Measurements from ENCODE around the gene USP17L18. TPM values are rescaled to one million over a fixed set of nuclear protein-coding genes. Genes with fewer than 3 reads are reported as not detected.
"Not testable (repeated sequence)": the region's sequence is repeated elsewhere in the genome, so short reads cannot be mapped to it uniquely, and the experiment has no call there.

USP17L18 gene
- total and polyA plus RNA-seq, 2 experiments from 2014 or later, result not detected

DNA sequence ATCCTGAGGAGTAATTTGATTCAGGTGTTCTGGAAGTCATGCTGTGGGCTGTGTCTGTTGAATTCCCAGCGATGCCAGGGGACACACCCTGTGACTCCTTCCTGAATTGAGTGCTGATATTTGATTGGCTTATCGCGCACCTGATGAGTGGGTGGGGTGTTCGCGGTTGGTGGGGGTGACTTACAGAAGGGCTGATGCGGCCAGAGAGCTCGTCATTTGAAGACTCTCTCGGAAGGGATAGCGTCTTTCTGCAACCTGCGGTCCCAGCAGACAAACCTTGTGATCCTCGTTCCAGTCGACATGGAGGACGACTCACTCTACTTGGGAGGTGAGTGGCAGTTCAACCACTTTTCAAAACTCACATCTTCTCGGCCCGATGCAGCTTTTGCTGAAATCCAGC lies 14.3 kb upstream of the USP17L18 start, which contains the start of gene USP17L15:
Gene USP17L15, plus strand, starts transcription at position 301 of the 400 bp plus-strand sequence. Its CDS starts 0 bp downstream, at position 301.
- H3K9me3 ChIP-seq (ENCODE audit: low read depth); H4K20me1 ChIP-seq (ENCODE audit: insufficient read depth); H3K36me3 ChIP-seq (ENCODE audit: low read depth); H3K27me3 ChIP-seq (replicated peaks; ENCODE audit: insufficient read depth); DNase-seq; H2AFZ ChIP-seq; H3K79me2 ChIP-seq (ENCODE audit: insufficient read depth); H3K4me2 ChIP-seq (ENCODE audit: unreplicated experiment); H3K27ac ChIP-seq; H3K9me2 ChIP-seq (ENCODE audit: insufficient read depth); H3K9ac ChIP-seq; H3K4me1 ChIP-seq (ENCODE audit: insufficient read depth); H3F3A ChIP-seq (ENCODE audit: insufficient read depth); H3K4me3 ChIP-seq; in situ Hi-C loops (cut with MboI): not testable (repeated sequence)
- no CpG with 5 or more reads among the region's 15 CpGs for WGBS, 2 experiments (ENCODE audit: low coverage in 1 of 2, low lambda C conversion rate in 2 of 2, missing lambda C conversion rate in 2 of 2)

DNA sequence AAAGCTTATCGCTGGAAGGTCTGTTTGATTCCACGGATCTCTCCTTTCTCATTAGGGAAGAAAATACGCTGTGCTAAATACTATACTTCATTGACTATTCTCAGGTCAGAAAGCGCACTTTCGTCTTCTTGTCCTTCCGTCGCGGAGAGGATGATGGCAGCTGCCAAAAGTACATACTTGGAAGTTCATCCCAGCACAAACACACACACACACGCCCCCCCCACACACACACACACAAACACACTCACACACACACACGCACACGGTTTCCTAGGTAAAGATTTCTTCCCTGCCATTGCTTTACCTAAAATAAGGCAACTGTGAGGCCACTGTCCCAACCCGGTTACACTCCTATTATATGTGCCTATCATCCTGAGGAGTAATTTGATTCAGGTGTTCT lies 10.0 kb upstream of the USP17L18 start:
- H3K79me2 ChIP-seq (ENCODE audit: insufficient read depth); H3K4me2 ChIP-seq (ENCODE audit: unreplicated experiment); DNase-seq; H3K4me1 ChIP-seq (ENCODE audit: insufficient read depth); H3K36me3 ChIP-seq (ENCODE audit: low read depth); H2AFZ ChIP-seq; H3F3A ChIP-seq (ENCODE audit: insufficient read depth); H3K27ac ChIP-seq; H3K27me3 ChIP-seq (replicated peaks; ENCODE audit: insufficient read depth); in situ Hi-C loops (cut with MboI); H3K4me3 ChIP-seq; H3K9ac ChIP-seq; H4K20me1 ChIP-seq (ENCODE audit: insufficient read depth); H3K9me2 ChIP-seq (ENCODE audit: insufficient read depth); H3K9me3 ChIP-seq (ENCODE audit: low read depth): not testable (repeated sequence)
- WGBS, 2 experiments (ENCODE audit: low coverage in 1 of 2, low lambda C conversion rate in 2 of 2, missing lambda C conversion rate in 2 of 2), result 40% methylated on average over 3 to 4 of the region's 12 CpGs

DNA sequence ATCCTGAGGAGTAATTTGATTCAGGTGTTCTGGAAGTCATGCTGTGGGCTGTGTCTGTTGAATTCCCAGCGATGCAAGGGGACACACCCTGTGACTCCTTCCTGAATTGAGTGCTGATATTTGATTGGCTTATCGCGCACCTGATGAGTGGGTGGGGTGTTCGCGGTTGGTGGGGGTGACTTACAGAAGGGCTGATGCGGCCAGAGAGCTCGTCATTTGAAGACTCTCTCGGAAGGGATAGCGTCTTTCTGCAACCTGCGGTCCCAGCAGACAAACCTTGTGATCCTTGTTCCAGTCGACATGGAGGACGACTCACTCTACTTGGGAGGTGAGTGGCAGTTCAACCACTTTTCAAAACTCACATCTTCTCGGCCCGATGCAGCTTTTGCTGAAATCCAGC lies 4.9 kb upstream of the USP17L18 start, which contains the start of gene USP17L17:
Gene USP17L17, plus strand, starts transcription at position 301 of the 400 bp plus-strand sequence. Its CDS starts 0 bp downstream, at position 301.
- H2AFZ ChIP-seq; H3K27ac ChIP-seq; H4K20me1 ChIP-seq (ENCODE audit: insufficient read depth); H3K9me2 ChIP-seq (ENCODE audit: insufficient read depth); DNase-seq; H3F3A ChIP-seq (ENCODE audit: insufficient read depth); H3K4me2 ChIP-seq (ENCODE audit: unreplicated experiment); H3K9me3 ChIP-seq (ENCODE audit: low read depth); H3K9ac ChIP-seq; H3K27me3 ChIP-seq (replicated peaks; ENCODE audit: insufficient read depth); in situ Hi-C loops (cut with MboI); H3K36me3 ChIP-seq (ENCODE audit: low read depth); H3K4me1 ChIP-seq (ENCODE audit: insufficient read depth); H3K4me3 ChIP-seq; H3K79me2 ChIP-seq (ENCODE audit: insufficient read depth): not testable (repeated sequence)
- whole genome bisulfite sequencing, 2 experiments (ENCODE audit: low coverage in 1 of 2, low lambda C conversion rate in 2 of 2, missing lambda C conversion rate in 2 of 2), result 61 to 67% methylated on average over 12 of the region's 14 CpGs

DNA sequence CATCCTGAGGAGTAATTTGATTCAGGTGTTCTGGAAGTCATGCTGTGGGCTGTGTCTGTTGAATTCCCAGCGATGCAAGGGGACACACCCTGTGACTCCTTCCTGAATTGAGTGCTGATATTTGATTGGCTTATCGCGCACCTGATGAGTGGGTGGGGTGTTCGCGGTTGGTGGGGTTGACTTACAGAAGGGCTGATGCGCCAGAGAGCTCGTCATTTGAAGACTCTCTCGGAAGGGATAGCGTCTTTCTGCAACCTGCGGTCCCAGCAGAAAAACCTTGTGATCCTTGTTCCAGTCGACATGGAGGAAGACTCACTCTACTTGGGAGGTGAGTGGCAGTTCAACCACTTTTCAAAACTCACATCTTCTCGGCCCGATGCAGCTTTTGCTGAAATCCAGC lies 4.6 kb downstream of the USP17L18 start, which contains the start of gene USP17L19:
Gene USP17L19, plus strand, starts transcription at position 301 of the 400 bp plus-strand sequence. Its CDS starts 0 bp downstream, at position 301.
- H3K9ac ChIP-seq; H3K4me3 ChIP-seq; H3K36me3 ChIP-seq (ENCODE audit: low read depth); H3K9me3 ChIP-seq (ENCODE audit: low read depth); H3K4me2 ChIP-seq (ENCODE audit: unreplicated experiment); DNase-seq; in situ Hi-C loops (cut with MboI); H3K4me1 ChIP-seq (ENCODE audit: insufficient read depth); H2AFZ ChIP-seq; H4K20me1 ChIP-seq (ENCODE audit: insufficient read depth); H3F3A ChIP-seq (ENCODE audit: insufficient read depth); H3K9me2 ChIP-seq (ENCODE audit: insufficient read depth); H3K27me3 ChIP-seq (replicated peaks; ENCODE audit: insufficient read depth); H3K27ac ChIP-seq; H3K79me2 ChIP-seq (ENCODE audit: insufficient read depth): not testable (repeated sequence)
- WGBS, 2 experiments (ENCODE audit: low coverage in 1 of 2, low lambda C conversion rate in 2 of 2, missing lambda C conversion rate in 2 of 2), result no CpG with 5 or more reads among the region's 13 CpGs

DNA sequence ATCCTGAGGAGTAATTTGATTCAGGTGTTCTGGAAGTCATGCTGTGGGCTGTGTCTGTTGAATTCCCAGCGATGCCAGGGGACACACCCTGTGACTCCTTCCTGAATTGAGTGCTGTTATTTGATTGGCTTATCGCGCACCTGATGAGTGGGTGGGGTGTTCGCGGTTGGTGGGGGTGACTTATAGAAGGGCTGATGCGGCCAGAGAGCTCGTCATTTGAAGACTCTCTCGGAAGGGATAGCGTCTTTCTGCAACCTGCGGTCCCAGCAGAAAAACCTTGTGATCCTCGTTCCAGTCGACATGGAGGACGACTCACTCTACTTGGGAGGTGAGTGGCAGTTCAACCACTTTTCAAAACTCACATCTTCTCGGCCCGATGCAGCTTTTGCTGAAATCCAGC lies 9.4 kb downstream of the USP17L18 start, which contains the start of gene USP17L20:
Gene USP17L20, plus strand, starts transcription at position 301 of the 400 bp plus-strand sequence. Its CDS starts 0 bp downstream, at position 301.
- H3K9me3 ChIP-seq (ENCODE audit: low read depth); H3K4me2 ChIP-seq (ENCODE audit: unreplicated experiment); H3K27ac ChIP-seq; H4K20me1 ChIP-seq (ENCODE audit: insufficient read depth); H2AFZ ChIP-seq; H3K4me1 ChIP-seq (ENCODE audit: insufficient read depth); in situ Hi-C loops (cut with MboI); H3K9me2 ChIP-seq (ENCODE audit: insufficient read depth); H3K9ac ChIP-seq; H3K79me2 ChIP-seq (ENCODE audit: insufficient read depth); H3F3A ChIP-seq (ENCODE audit: insufficient read depth); DNase-seq; H3K27me3 ChIP-seq (replicated peaks; ENCODE audit: insufficient read depth); H3K4me3 ChIP-seq; H3K36me3 ChIP-seq (ENCODE audit: low read depth): not testable (repeated sequence)
- WGBS, 2 experiments (ENCODE audit: low coverage in 1 of 2, low lambda C conversion rate in 2 of 2, missing lambda C conversion rate in 2 of 2), result no CpG with 5 or more reads among the region's 15 CpGs

DNA sequence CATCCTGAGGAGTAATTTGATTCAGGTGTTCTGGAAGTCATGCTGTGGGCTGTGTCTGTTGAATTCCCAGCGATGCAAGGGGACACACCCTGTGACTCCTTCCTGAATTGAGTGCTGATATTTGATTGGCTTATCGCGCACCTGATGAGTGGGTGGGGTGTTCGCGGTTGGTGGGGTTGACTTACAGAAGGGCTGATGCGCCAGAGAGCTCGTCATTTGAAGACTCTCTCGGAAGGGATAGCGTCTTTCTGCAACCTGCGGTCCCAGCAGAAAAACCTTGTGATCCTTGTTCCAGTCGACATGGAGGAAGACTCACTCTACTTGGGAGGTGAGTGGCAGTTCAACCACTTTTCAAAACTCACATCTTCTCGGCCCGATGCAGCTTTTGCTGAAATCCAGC lies 14.1 kb downstream of the USP17L18 start, which contains the start of gene USP17L21:
Gene USP17L21, plus strand, starts transcription at position 301 of the 400 bp plus-strand sequence. Its CDS starts 0 bp downstream, at position 301.
- H3K79me2 ChIP-seq (ENCODE audit: insufficient read depth); H3K9me2 ChIP-seq (ENCODE audit: insufficient read depth); H3K27me3 ChIP-seq (replicated peaks; ENCODE audit: insufficient read depth); H3F3A ChIP-seq (ENCODE audit: insufficient read depth); H4K20me1 ChIP-seq (ENCODE audit: insufficient read depth); H3K4me1 ChIP-seq (ENCODE audit: insufficient read depth); H3K4me3 ChIP-seq; H2AFZ ChIP-seq; H3K4me2 ChIP-seq (ENCODE audit: unreplicated experiment); DNase-seq; H3K9ac ChIP-seq; in situ Hi-C loops (cut with MboI); H3K27ac ChIP-seq; H3K36me3 ChIP-seq (ENCODE audit: low read depth); H3K9me3 ChIP-seq (ENCODE audit: low read depth): not testable (repeated sequence)
- WGBS, 2 experiments (ENCODE audit: low coverage in 1 of 2, low lambda C conversion rate in 2 of 2, missing lambda C conversion rate in 2 of 2), result no CpG with 5 or more reads among the region's 13 CpGs

DNA sequence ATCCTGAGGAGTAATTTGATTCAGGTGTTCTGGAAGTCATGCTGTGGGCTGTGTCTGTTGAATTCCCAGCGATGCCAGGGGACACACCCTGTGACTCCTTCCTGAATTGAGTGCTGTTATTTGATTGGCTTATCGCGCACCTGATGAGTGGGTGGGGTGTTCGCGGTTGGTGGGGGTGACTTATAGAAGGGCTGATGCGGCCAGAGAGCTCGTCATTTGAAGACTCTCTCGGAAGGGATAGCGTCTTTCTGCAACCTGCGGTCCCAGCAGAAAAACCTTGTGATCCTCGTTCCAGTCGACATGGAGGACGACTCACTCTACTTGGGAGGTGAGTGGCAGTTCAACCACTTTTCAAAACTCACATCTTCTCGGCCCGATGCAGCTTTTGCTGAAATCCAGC lies 18.9 kb downstream of the USP17L18 start, which contains the start of gene USP17L22:
Gene USP17L22, plus strand, starts transcription at position 301 of the 400 bp plus-strand sequence. Its CDS starts 0 bp downstream, at position 301.
- H3K27me3 ChIP-seq (replicated peaks; ENCODE audit: insufficient read depth); H3K4me1 ChIP-seq (ENCODE audit: insufficient read depth); H3K9me2 ChIP-seq (ENCODE audit: insufficient read depth); H3F3A ChIP-seq (ENCODE audit: insufficient read depth); H3K4me3 ChIP-seq; DNase-seq; H4K20me1 ChIP-seq (ENCODE audit: insufficient read depth); H3K9me3 ChIP-seq (ENCODE audit: low read depth); H3K36me3 ChIP-seq (ENCODE audit: low read depth); H2AFZ ChIP-seq; H3K27ac ChIP-seq; H3K4me2 ChIP-seq (ENCODE audit: unreplicated experiment); in situ Hi-C loops (cut with MboI); H3K79me2 ChIP-seq (ENCODE audit: insufficient read depth); H3K9ac ChIP-seq: not testable (repeated sequence)
- no CpG with 5 or more reads among the region's 15 CpGs for WGBS, 2 experiments (ENCODE audit: low coverage in 1 of 2, low lambda C conversion rate in 2 of 2, missing lambda C conversion rate in 2 of 2)

DNA sequence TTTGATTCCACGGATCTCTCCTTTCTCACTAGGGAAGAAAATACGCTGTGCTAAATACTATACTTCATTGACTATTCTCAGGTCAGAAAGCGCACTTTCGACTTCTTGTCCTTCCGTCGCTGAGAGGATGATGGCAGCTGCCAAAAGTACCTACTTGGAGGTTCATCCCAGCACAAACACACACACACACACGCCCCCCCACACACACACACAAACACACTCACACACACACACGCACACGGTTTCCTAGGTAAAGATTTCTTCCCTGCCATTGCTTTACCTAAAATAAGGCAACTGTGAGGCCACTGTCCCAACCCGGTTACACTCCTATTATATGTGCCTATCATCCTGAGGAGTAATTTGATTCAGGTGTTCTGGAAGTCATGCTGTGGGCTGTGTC lies 23.3 kb downstream of the USP17L18 start:
- H3K9ac ChIP-seq; H3K27ac ChIP-seq; H2AFZ ChIP-seq; DNase-seq; in situ Hi-C loops (cut with MboI); H3K4me2 ChIP-seq (ENCODE audit: unreplicated experiment); H3K9me2 ChIP-seq (ENCODE audit: insufficient read depth); H4K20me1 ChIP-seq (ENCODE audit: insufficient read depth); H3F3A ChIP-seq (ENCODE audit: insufficient read depth); H3K27me3 ChIP-seq (replicated peaks; ENCODE audit: insufficient read depth); H3K79me2 ChIP-seq (ENCODE audit: insufficient read depth); H3K4me1 ChIP-seq (ENCODE audit: insufficient read depth); H3K4me3 ChIP-seq; H3K9me3 ChIP-seq (ENCODE audit: low read depth); H3K36me3 ChIP-seq (ENCODE audit: low read depth): not testable (repeated sequence)
- 60 to 61% methylated on average over 8 of the region's 10 CpGs for WGBS, 2 experiments (ENCODE audit: low coverage in 1 of 2, low lambda C conversion rate in 2 of 2, missing lambda C conversion rate in 2 of 2)
